B cell (primary cell): ENCODE data around the gene ZNF14. TPM values are rescaled to one million over a fixed set of nuclear protein-coding genes. Genes with fewer than 3 reads are reported as not detected.

ENCODE experiments used
- ATAC-seq: fragments of 200-7000 bp; cut with Tn5 transposase; one replicate; pipeline ENCODE4 v1.10.0; 2021; ENCODE audit warnings: low read depth, mild to moderate bottlenecking, moderate number of reproducible peaks, moderate library complexity
- CTCF ChIA-PET: fragments of 350-600 bp; sonication (Branson Sonifier 250); formaldehyde crosslinking; loops from one replicate; lab custom pipeline; 2021; ENCODE audit warnings: antibody characterized with exemption, inconsistent platforms; lab: Charles Lee
- POLR2A ChIA-PET: fragments of 350-600 bp; sonication (Branson Sonifier 250); formaldehyde crosslinking; loops from one replicate; lab custom pipeline; 2021; ENCODE audit warnings: antibody characterized with exemption; lab: Charles Lee
- DNase-seq: peaks from one replicate; pipeline ENCODE4 v3.0.0; 2013
- H2AFZ ChIP-seq: 2 replicates; pipeline ENCODE4 v1.6.1; 2012; ENCODE audit warnings: mild to moderate bottlenecking, low read depth, low read length; ENCODE audit not compliant: insufficient read depth, poor library complexity, severe bottlenecking
- H3K27ac ChIP-seq, 2 donors: 1 replicate in 1 of 2; 2 replicates in 1 of 2; pipeline ENCODE4 v1.5.1; 2012 to 2013; ENCODE audit warnings: low read length in 2 of 2, mild to moderate bottlenecking in 2 of 2, moderate library complexity in 1 of 2
- H3K27me3 ChIP-seq, 4 experiments: fragments of 200-600 bp in 1 of 4; sonication (generic) in 1 of 4; replicated peaks in 1 of 4; 1 replicate in 2 of 4; 2 replicates in 2 of 4; pipeline versions ENCODE4 v1.6.1 to v1.7.0; 2013 to 2016; ENCODE audit warnings: low read length in 3 of 4, mild to moderate bottlenecking in 2 of 4, mixed read lengths in 1 of 4, moderate library complexity in 1 of 4; ENCODE audit not compliant: insufficient read depth in 4 of 4, control insufficient read depth in 3 of 4; ENCODE audit errors: control extremely low read depth in 1 of 4
- H3K36me3 ChIP-seq, 2 experiments: replicated peaks in 1 of 2; 1 replicate in 1 of 2; 2 replicates in 1 of 2; pipeline versions ENCODE4 v1.6.1 to v1.7.1; 2013; ENCODE audit warnings: low read length in 1 of 2; ENCODE audit not compliant: insufficient read depth in 2 of 2, control insufficient read depth in 1 of 2; ENCODE audit errors: control extremely low read depth in 1 of 2, extremely low read depth in 1 of 2
- H3K4me1 ChIP-seq, 2 donors: fragments of 200-600 bp in 1 of 2; sonication (generic) in 1 of 2; 1 replicate in 1 of 2; 2 replicates in 1 of 2; pipeline versions ENCODE4 v1.5.1 to v1.6.1; 2013 to 2017; ENCODE audit warnings: low read length in 2 of 2; ENCODE audit not compliant: control insufficient read depth in 2 of 2, insufficient read depth in 2 of 2
- H3K4me2 ChIP-seq: replicated peaks from 2 replicates; pipeline ENCODE3; 2012; ENCODE audit warnings: mild to moderate bottlenecking, low read depth, low read length; ENCODE audit not compliant: poor library complexity, severe bottlenecking
- H3K4me3 ChIP-seq, 5 experiments: fragments of 200-600 bp in 1 of 5; sonication (generic) in 1 of 5; 1 replicate in 3 of 5; 2 replicates in 2 of 5; pipeline versions ENCODE4 v1.5.1 to v1.7.0; 2011 to 2016; ENCODE audit warnings: low read length in 4 of 5, mild to moderate bottlenecking in 4 of 5, low read depth in 2 of 5, control low read depth in 1 of 5, moderate library complexity in 1 of 5; ENCODE audit not compliant: insufficient read depth in 1 of 5; ENCODE audit errors: control extremely low read depth in 1 of 5, extremely low read depth in 1 of 5
- H3K79me2 ChIP-seq: fragments of 200-600 bp; sonication (generic); one replicate; pipeline ENCODE4 v1.6.0; 2016; ENCODE audit warnings: low read length; ENCODE audit not compliant: control insufficient read depth, insufficient read depth
- H3K9ac ChIP-seq: fragments of 200-600 bp; sonication (generic); 2 replicates; pipeline ENCODE4 v1.6.1; 2017; ENCODE audit warnings: mild to moderate bottlenecking, low read length, moderate library complexity
- H3K9me3 ChIP-seq, 3 donors: one replicate each; pipeline versions ENCODE4 v1.6.1 to v1.7.1; 2013; ENCODE audit warnings: low read length in 2 of 3; ENCODE audit not compliant: control insufficient read depth in 2 of 3, insufficient read depth in 1 of 3; ENCODE audit errors: control extremely low read depth in 1 of 3
- H4K20me1 ChIP-seq: 2 replicates; pipeline ENCODE4 v1.6.0; 2012; ENCODE audit warnings: mild to moderate bottlenecking, low read length; ENCODE audit not compliant: insufficient read depth, control insufficient read depth, poor library complexity, severe bottlenecking
- H3K27ac Mint-ChIP-seq: one replicate; pipeline ENCODE4 v1.8.0; 2021; ENCODE audit warnings: mixed read lengths
- H3K27me3 Mint-ChIP-seq: one replicate; pipeline ENCODE4 v1.8.0; 2021; ENCODE audit warnings: mixed read lengths
- H3K4me1 Mint-ChIP-seq: one replicate; pipeline ENCODE4 v1.8.0; 2021; ENCODE audit warnings: mixed read lengths
- H3K4me3 Mint-ChIP-seq: one replicate; pipeline ENCODE4 v1.8.0; 2021; ENCODE audit warnings: mixed read lengths
- H3K9me3 Mint-ChIP-seq: one replicate; pipeline ENCODE4 v1.8.0; 2022; ENCODE audit warnings: mixed read lengths; ENCODE audit not compliant: insufficient read depth
- CTCF ChIP-seq: fragments of 200-600 bp; IDR thresholded peaks from one replicate; pipeline ENCODE4 v1.8.0; 2022; ENCODE audit warnings: antibody characterized with exemption, mild to moderate bottlenecking
- EZH2 ChIP-seq: IDR thresholded peaks from 2 replicates; pipeline ENCODE4 v1.6.1; 2012; ENCODE audit warnings: borderline replicate concordance, low read depth, mild to moderate bottlenecking, moderate library complexity, low read length; ENCODE audit not compliant: insufficient read depth, poor library complexity, severe bottlenecking
- WGBS: methylation state at CpG from one replicate; pipeline ENCODE4 v1.1.5; 2013; ENCODE audit warnings: missing lambda C conversion rate; ENCODE audit not compliant: insufficient coverage; 5-methylcytosine and 5-hydroxymethylcytosine counted together
- intact Hi-C: fragments of 100-400 bp; cut with micrococcal nuclease; formaldehyde crosslinking; loops from one replicate; pipeline ENCODE4 v1.10.0; 2022
- polyA plus RNA-seq: library from polyadenylated mRNA; depleted of rRNA; stranded (reverse); fragments of >200 nt; gene quantifications from 2 replicates; pipeline ENCODE4 v1.2.3, GENCODE V29; 2012
- total RNA-seq, 2 donors: library from RNA; stranded (reverse); fragments of 120-200 nt in 1 of 2; gene quantifications; 1 replicate in 1 of 2; 2 replicates in 1 of 2; pipeline versions ENCODE4 v1.2.3 to v1.2.4, GENCODE V29; 2013 to 2022

Gene ZNF14
- total and polyA plus RNA-seq, 2 donors (not counting 1 experiment from before 2014, with no cell fraction given), result 3.4 to 21.0 TPM

GRCh38 chr19:19738564-19738963 is 5.7 kb upstream of the ZNF14 start:
- Histone ChIP-seq H3K36me3 (no peaks in the 10 kb centered on the region), H3K9ac (no peak overlapping the region), H3K4me3 (no peak overlapping the region), H3K9me3 (peaks cover 0 to 3% (median 0%) of the 10 kb centered on the region in 3 donors), H4K20me1 (no peaks in the 10 kb centered on the region), H3K27ac (no peak overlapping the region), H3K27me3 (no peaks in the 10 kb centered on the region), H3K4me2 (no peak overlapping the region), H2AFZ (no peak overlapping the region), H3K4me1 (no peaks in the 10 kb centered on the region), H3K79me2 (peaks cover 13% of the 10 kb centered on the region)
- no peak overlapping the region for H3K27ac Mint-ChIP-seq
- H3K27me3 Mint-ChIP-seq, result no peaks in the 10 kb centered on the region
- CTCF ChIA-PET, result interaction anchor here (0.8 kb wide), 1 partner anchor 9 kb away, joined by 5 read pairs; no protein-coding TSS in a partner anchor
- H3K4me1 Mint-ChIP-seq, result no peaks in the 10 kb centered on the region
- H3K4me3 Mint-ChIP-seq, result no peak overlapping the region
- ATAC-seq (no peak), DNase-seq (no peak)
- intact Hi-C loops, result no loop called here
- TF ChIP-seq EZH2, result no peak
- TF ChIP-seq CTCF, result no peak
- H3K9me3 Mint-ChIP-seq, result no peaks in the 10 kb centered on the region
- no CpG with 5 or more reads among the region's 1 CpG for WGBS
- POLR2A ChIA-PET, result no interaction called here

- Histone ChIP-seq H3K4me3 (no peak overlapping the region), H3K27me3 (no peaks in the 10 kb centered on the region), H3K4me1 (peaks cover 0 to 3% of the 10 kb centered on the region in 2 donors), H4K20me1 (no peaks in the 10 kb centered on the region), H3K36me3 (no peaks in the 10 kb centered on the region), H2AFZ (no peak overlapping the region), H3K9ac (no peak overlapping the region), H3K9me3 (peaks cover 0 to 3% (median 0%) of the 10 kb centered on the region in 3 donors), H3K79me2 (peaks cover 21% of the 10 kb centered on the region), H3K27ac (no peak overlapping the region), H3K4me2 (no peak overlapping the region)
- 93% methylated on average over 7 of the region's 8 CpGs for WGBS
- TF ChIP-seq EZH2, result no peak
- TF ChIP-seq CTCF, result no peak
- DNase-seq (no peak), ATAC-seq (no peak)
- ChIA-PET CTCF (interaction anchor here (0.6 to 0.8 kb wide), 2 partner anchors 10 to 245 kb away, joined by 5 to 6 read pairs; no protein-coding TSS in a partner anchor), POLR2A (no interaction called here)
- intact Hi-C loops, result no loop called here
- Mint-ChIP-seq H3K4me1 (peaks cover 6% of the 10 kb centered on the region), H3K9me3 (no peaks in the 10 kb centered on the region), H3K4me3 (no peak overlapping the region), H3K27ac (no peak overlapping the region), H3K27me3 (no peaks in the 10 kb centered on the region)
Measured at GRCh38 chr19:19737559-19738332, 4.8 kb upstream of the ZNF14 start.
